IMR-90 (cell line): Measurements from ENCODE around the gene IRAK1.
A peak's percentile ranks its signal among the peaks of the same experiment; 100 is the strongest.

ENCODE experiments used
- BHLHE40 ChIP-seq: fragments of 150-350 bp; IDR thresholded peaks from 2 replicates; pipeline ENCODE4 v1.6.1; 2016; ENCODE audit warnings: mild to moderate bottlenecking, low read depth, low read length
- CEBPB ChIP-seq: IDR thresholded peaks from 2 replicates; pipeline ENCODE4 v1.6.1; 2012; ENCODE audit warnings: low read depth, low read length, improper control_type of control experiment
- CTCF ChIP-seq: conservative IDR thresholded peaks from 2 replicates; pipeline ENCODE4 v1.5.1; 2012; ENCODE audit warnings: mild to moderate bottlenecking, low read depth, low read length, improper control_type of control experiment
- ELK1 ChIP-seq: fragments of 150-350 bp; IDR thresholded peaks from 2 replicates; pipeline ENCODE4 v1.6.1; 2016; ENCODE audit warnings: low read depth, mild to moderate bottlenecking, low read length, moderate library complexity, borderline replicate concordance
- FOS ChIP-seq: fragments of 150-350 bp; IDR thresholded peaks from 2 replicates; pipeline ENCODE4 v1.6.1; 2016; ENCODE audit warnings: low read depth, low read length
- MAFK ChIP-seq: IDR thresholded peaks from 2 replicates; pipeline ENCODE4 v1.6.1; 2012; ENCODE audit warnings: low read depth, low read length, improper control_type of control experiment
- MXI1 ChIP-seq: IDR thresholded peaks from 2 replicates; pipeline ENCODE4 v1.6.1; 2012; ENCODE audit warnings: low read depth, mild to moderate bottlenecking, low read length, moderate library complexity, borderline replicate concordance
- POLR2A ChIP-seq: IDR thresholded peaks from 2 replicates; pipeline ENCODE4 v1.6.1; 2012; ENCODE audit warnings: mild to moderate bottlenecking, low read depth, low read length
- RCOR1 ChIP-seq: IDR thresholded peaks from 2 replicates; pipeline ENCODE4 v1.6.1; 2012; ENCODE audit warnings: mild to moderate bottlenecking, low read length, improper control_type of control experiment; ENCODE audit not compliant: insufficient replicate concordance
- TF ChIP-seq, protein P1 (sequence below): fragments of 150-350 bp; IDR thresholded peaks from 2 replicates; pipeline ENCODE4 v1.6.1; 2017; ENCODE audit warnings: mild to moderate bottlenecking, antibody characterized with exemption, low read length, low read depth

GRCh38 chrX:153971124-153971449, 48.6 kb downstream of the IRAK1 start:
- TF ChIP-seq POLR2A (peak; percentile 82), CTCF (no peak), ELK1 (no peak), MXI1 (no peak), CEBPB (no peak), MAFK (no peak), BHLHE40 (no peak), RCOR1 (no peak), FOS (no peak)
- TF ChIP-seq, protein P1, sequence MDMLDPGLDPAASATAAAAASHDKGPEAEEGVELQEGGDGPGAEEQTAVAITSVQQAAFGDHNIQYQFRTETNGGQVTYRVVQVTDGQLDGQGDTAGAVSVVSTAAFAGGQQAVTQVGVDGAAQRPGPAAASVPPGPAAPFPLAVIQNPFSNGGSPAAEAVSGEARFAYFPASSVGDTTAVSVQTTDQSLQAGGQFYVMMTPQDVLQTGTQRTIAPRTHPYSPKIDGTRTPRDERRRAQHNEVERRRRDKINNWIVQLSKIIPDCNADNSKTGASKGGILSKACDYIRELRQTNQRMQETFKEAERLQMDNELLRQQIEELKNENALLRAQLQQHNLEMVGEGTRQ = no peak
